BJ (cell line): ENCODE results near the gene ENDOU. TPM values are rescaled to one million over a fixed set of nuclear protein-coding genes. Genes with fewer than 3 reads are reported as not detected.

Experiments
- CTCF ChIA-PET: fragments of 350-600 bp; formaldehyde crosslinking; extraction: SDS; loops from one replicate; lab custom pipeline; 2021; ENCODE audit warnings: antibody characterized with exemption, inconsistent platforms; lab: Yijun Ruan, JAX
- POLR2A ChIA-PET: fragments of 300-600 bp; sonication (Branson Sonifier 250); formaldehyde crosslinking; extraction: SDS; loops from one replicate; lab custom pipeline; 2021; ENCODE audit warnings: antibody characterized with exemption; lab: Charles Lee
- DNase-seq: peaks from one replicate; pipeline ENCODE4 v3.0.0-alpha.2; 2011; ENCODE audit warnings: low read depth
- H3K27me3 ChIP-seq: 2 replicates; pipeline ENCODE4 v1.6.0; 2011; ENCODE audit warnings: low read length; ENCODE audit not compliant: control insufficient read depth, insufficient read depth
- H3K36me3 ChIP-seq: 2 replicates; pipeline ENCODE4 v1.5.1; 2011; ENCODE audit warnings: low read length; ENCODE audit not compliant: control insufficient read depth, insufficient read depth
- H3K4me3 ChIP-seq: 2 replicates; pipeline ENCODE4 v1.5.1; 2011; ENCODE audit warnings: low read depth, mild to moderate bottlenecking, control low read depth, low read length
- CTCF ChIP-seq: IDR thresholded peaks from 2 replicates; pipeline ENCODE4 v1.5.1; 2011; ENCODE audit warnings: low read depth, mild to moderate bottlenecking, control low read depth, inconsistent platforms, low read length, moderate library complexity; ENCODE audit not compliant: insufficient read depth
- polyA plus RNA-seq: library from polyadenylated mRNA; depleted of rRNA; stranded (reverse); fragments of >200 nt; gene quantifications from 2 replicates; pipeline ENCODE4 v1.2.3, GENCODE V29; 2011

Gene ENDOU
- polyA plus RNA-seq, 1 experiment = not detected

- no peaks in the 10 kb centered on the region for H3K27me3 ChIP-seq
- CTCF ChIA-PET = interaction anchor here (0.8 to 9.5 kb wide), 10 partner anchors 11 to 147 kb away, joined by 3 to 91 read pairs (median 12); partner anchors contain the start of gene SLC48A1
- TF ChIP-seq CTCF = no peak
- POLR2A ChIA-PET = interaction anchor here (0.8 kb wide), 1 partner anchor 21 kb away, joined by 3 read pairs; no protein-coding TSS in a partner anchor
- no peak for DNase-seq
- H3K36me3 ChIP-seq = no peaks in the 10 kb centered on the region
- H3K4me3 ChIP-seq = peak overlapping the region; percentile 53
Measured at GRCh38 chr12:47757840-47758583, 32.7 kb upstream of the ENDOU start.

GRCh38 chr12:47757364-47757839 is 32.1 kb upstream of the ENDOU start:
- CTCF ChIA-PET = interaction anchor here (0.9 to 9.5 kb wide), 9 partner anchors 11 to 81 kb away, joined by 4 to 91 read pairs (median 12); partner anchors contain the start of gene SLC48A1
- Histone ChIP-seq H3K36me3 (no peaks in the 10 kb centered on the region), H3K27me3 (no peaks in the 10 kb centered on the region), H3K4me3 (no peak overlapping the region)
- DNase-seq = no peak
- TF ChIP-seq CTCF = no peak
- POLR2A ChIA-PET = interaction anchor here (0.8 kb wide), 1 partner anchor 22 kb away, joined by 3 read pairs; no protein-coding TSS in a partner anchor

GRCh38 chr12:47755655-47756562 is 30.6 kb upstream of the ENDOU start:
- POLR2A ChIA-PET = no interaction called here
- TF ChIP-seq CTCF = no peak

GRCh38 chr12:47754881-47755280 is 29.6 kb upstream of the ENDOU start:
- Histone ChIP-seq H3K36me3 (no peaks in the 10 kb centered on the region), H3K4me3 (no peak overlapping the region), H3K27me3 (no peaks in the 10 kb centered on the region)
- ChIA-PET CTCF (interaction anchor here (1.1 to 9.5 kb wide), 7 partner anchors 12 to 73 kb away, joined by 3 to 107 read pairs (median 6); no protein-coding TSS in a partner anchor), POLR2A (no interaction called here)
- no peak for TF ChIP-seq CTCF
- DNase-seq = no peak

More at GRCh38 chr12:47755655-47756562, 30.6 kb upstream of the ENDOU start:
- DNase-seq = no peak
- CTCF ChIA-PET = interaction anchor here (0.6 to 9.5 kb wide), 9 partner anchors 11 to 88 kb away, joined by 3 to 107 read pairs (median 6); no protein-coding TSS in a partner anchor
- Histone ChIP-seq H3K4me3 (no peak overlapping the region), H3K27me3 (no peaks in the 10 kb centered on the region), H3K36me3 (no peaks in the 10 kb centered on the region)
